Activated CD8-positive, alpha-beta memory T cell treated with anti-CD3 and anti-CD28 coated beads, Interleukin-2, amount 50 U/mL, for 48 hours (primary cell): ENCODE data around the gene PNMA5.
"Not testable (repeated sequence)": the region's sequence is repeated elsewhere in the genome, so short reads cannot be mapped to it uniquely, and the experiment has no call there.

Experiments used
- DNase-seq: peaks from one replicate; pipeline ENCODE4 v3.0.0-alpha.2; 2020

PNMA5 gene

DNA sequence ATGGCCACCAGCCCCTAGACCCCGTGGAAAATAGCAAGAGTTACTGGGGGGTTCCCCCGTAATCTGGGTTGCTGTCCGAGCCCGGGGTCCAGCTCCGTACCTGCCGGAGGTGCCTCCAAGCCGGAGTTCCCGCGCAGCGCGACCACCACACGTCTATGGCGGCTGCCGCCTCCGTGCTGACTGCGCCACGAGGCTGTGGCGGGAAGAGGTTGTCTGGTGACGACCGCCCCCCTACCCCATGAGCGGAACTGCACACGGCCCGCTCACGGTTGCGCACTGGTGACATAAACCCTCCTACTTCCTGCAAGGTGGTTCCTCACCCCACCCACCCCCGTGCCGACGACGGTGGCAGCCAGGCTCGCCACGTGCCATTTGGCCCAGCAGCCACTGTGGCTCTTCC, at the start of gene PNMA5:
PNMA5 (minus strand) TSS at position 184 of the 400 bp plus-strand sequence. CDS start 2,518 bp downstream, outside the sequence.
- no peak for DNase-seq

DNA sequence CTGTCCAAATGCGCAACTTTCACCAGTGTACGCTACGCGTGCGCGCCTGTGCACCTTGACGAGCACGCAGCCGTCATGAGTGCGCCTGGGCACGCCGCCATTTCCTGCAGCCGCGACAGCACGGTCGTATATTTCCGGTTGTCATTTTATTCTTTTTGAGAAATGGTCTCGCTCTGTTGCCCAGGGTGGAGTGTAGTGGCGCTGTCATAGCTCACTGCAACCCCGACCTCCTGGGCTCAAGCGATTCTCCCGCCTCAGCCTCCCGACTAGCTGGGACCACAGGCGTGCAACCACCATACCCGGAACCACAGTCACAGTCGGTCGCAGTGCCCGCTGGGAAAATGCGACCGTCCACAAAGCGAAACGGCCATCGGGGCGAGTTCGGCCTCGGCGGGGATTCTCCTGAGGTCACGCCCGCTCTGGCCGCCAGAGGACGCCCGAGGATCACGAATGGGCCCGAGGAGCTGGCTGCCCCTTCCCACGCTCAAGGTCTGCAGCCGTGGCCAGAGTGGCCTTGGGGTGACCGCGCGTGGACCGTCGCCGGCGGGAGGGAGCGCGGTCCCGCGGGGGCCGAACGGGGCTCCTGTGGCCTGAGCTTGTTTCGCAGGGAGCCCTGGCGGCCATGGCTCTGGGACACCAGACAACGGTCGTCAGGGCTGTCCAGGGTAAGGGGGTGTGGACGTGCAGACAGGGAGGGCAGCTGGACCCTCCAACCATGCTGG, 38.6 kb upstream of the PNMA5 start:
- DNase-seq: peak; percentile 85

DNA sequence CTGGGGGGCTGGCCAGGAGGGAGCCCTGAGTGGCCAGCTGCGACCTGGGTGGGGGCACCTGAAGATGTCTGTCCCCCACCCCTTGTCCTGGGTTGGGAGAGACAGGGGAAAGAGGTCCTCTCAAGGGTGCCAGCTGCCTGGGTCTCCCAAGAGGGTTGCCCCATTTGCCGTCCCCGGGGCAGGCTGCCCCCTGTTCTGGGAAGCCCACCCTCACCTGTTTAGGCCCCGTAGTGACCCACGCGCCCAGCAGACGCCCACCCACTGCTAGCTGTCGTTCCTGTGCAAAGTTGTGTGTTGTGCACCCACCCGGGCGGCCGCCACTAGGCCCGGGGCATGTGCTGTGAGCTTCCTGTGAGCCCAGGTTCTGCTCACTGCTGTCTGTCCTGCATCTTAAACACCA, 36.9 kb upstream of the PNMA5 start:
- DNase-seq: no peak

DNA sequence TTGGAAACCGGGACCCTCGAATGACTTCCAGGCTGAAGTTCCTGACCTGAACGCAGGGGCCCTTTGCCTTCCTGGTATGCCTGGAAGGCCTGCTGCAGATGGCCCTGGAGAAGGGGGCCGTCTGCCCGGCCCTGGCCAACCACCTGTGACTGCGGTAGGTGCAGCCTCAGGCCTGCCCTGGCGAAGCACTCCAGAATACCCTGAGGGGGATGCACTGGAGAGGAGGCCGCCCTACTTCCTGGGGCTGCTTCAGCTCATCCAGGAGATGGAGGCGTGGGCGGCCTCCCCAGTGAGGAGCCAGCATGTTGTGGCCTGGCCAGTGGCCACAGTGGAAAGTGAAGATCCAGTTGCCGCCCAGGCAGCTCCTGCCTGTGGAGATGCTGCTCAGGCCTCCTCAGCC, 36.0 kb upstream of the PNMA5 start:
- no peak for DNase-seq

- no peak for DNase-seq
These were observed 35.2 kb upstream of the PNMA5 start for GRCh38 chrX:153029162-153029561.

GRCh38 chrX:153028487-153028886, 34.6 kb upstream of the PNMA5 start:
- DNase-seq: not testable (repeated sequence)

DNA sequence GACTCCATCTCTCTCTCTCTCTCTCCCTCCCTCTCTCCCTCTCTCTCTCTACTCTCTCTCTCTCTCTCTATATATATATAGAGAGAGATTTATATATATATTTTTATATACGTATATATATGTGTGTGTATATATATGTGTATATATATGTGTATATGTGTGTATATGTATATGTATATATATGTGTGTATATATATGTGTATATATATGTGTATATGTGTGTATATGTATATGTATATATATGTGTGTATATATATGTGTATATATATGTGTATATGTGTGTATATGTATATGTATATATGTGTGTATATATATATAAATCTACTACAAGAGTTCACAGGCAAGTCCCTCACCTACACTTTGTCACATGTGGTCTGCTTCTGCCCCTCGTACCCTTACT, 32.6 kb upstream of the PNMA5 start:
- DNase-seq: not testable (repeated sequence)

GRCh38 chrX:153019166-153019565, 25.2 kb upstream of the PNMA5 start:
- no peak for DNase-seq

- not testable (repeated sequence) for DNase-seq
These were observed 23.3 kb upstream of the PNMA5 start for GRCh38 chrX:153017174-153017573.

DNA sequence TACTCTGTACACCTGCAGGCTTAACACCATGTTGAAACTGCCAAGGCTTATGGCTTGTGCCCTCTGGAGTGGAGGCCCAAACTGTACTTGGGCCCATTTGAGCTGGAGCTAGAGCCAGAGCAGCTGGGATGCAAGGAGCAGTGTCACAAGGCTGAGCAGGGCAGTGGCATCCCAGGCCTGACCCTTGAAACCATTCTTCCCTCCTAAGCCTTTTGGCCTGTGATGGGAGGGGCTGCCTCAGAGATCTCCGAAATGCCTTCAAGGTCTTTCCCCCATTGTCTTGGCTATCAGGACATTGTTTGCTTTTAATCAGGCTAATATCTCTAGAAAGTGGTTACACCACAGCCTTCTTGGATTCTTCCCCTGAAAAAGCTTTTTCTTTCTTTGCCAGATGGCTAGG, 10.9 kb upstream of the PNMA5 start:
- DNase-seq: no peak

GRCh38 chrX:153003981-153004380, 10.1 kb upstream of the PNMA5 start:
- DNase-seq: no peak

DNA sequence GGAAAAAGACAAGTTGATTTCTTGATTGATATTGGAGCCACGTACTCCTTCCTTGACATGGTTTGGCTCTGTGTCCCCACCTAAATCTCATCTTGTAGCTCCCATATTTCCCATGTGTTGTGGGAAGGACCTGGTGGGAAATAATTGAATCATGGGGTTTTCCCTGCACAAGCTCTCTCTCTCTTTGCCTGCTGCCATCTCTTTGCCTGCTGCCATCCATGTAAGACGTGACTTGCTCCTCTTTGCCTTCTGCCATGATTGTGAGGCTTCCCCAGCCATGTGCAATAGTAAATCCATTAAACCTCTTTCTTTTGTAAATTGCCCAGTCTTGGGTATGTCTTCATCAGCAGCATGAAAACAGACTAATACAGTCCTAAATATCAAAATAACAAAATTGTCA, 8.3 kb upstream of the PNMA5 start:
- DNase-seq: not testable (repeated sequence)

- DNase-seq: no peak
These were observed 3.4 kb upstream of the PNMA5 start for GRCh38 chrX:152997337-152997736.

DNA sequence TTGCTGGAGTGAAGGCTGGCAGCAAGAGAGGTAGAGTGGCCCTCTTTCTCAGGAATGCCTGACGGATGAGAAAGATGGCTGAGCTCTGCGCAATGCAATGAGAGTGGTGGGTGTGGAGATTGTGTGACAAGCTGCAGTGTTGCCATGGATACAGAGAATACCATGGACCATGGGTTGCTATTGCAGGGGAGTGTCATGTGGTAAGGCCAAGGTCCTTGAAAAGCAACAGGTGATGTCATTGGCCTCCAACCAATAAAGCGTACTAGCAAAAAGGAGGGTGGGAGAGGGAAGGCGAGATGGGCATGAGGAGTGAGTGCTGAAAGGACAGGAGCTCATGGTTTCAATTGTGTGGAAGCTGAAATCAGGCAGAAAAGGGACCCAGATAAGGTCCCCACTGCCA, 1.8 kb downstream of the PNMA5 start:
- DNase-seq: no peak

DNA sequence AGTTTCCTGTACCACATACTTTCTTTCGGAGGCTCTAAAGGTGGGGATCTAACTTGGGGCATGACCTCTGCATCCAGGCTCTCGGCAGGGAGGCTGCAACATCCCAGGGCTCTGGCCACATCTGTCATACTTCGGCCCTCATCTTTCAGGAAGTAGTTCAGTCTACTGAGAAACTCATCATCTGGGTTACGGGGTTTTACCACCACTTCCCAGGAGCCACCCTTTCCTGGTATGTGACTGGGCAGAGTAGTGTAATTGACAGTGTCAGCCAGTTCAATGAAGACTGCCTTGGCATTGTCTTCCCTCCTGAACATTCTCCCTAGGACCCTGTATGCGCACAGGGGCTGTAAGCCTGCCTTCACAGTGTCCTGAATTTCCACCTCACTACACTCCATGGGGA, 2.8 kb downstream of the PNMA5 start:
- DNase-seq: no peak

DNA sequence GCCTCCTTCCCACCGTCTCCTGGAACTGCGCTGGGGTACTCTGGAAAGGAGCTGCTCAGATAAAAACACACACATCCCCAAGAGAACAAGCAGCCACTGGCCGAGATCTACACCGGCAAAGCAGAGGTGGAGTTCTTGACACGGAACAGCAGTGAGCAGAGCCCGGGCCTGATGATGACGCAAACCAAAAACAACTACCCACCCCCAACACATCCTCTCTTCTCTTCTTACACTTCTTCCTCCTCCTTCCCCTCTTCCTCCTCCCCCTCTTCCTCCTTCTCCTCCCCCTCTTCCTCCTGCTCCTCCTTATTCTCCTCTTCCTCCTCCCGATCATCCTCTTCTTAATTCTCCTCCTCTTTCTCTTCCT, 4.6 kb downstream of the PNMA5 start:
- DNase-seq: no peak

- no peak for DNase-seq
These were observed 5.2 kb downstream of the PNMA5 start for GRCh38 chrX:152988536-152989291.

DNA sequence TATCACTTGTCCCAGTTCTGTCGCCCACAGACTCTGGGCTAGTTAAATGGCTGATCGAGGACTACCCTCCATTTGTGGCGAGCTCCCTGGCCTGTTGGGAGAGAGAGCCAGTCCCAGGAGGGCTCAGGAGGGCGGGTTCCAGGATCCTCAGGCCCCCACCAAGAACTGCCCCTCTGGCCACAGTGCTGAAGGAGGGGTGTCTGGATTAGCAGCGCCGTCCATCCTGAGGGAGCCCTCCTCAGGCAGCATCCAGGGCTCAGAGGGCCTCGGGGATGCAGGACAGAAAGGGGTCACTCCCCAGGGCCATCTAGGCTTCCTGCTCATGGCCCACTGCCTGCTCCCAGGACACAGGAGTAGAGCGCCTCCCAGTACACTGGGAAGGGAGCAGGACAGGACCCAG, 6.1 kb downstream of the PNMA5 start:
- DNase-seq: no peak

GRCh38 chrX:152987156-152987555, 6.8 kb downstream of the PNMA5 start:
- not testable (repeated sequence) for DNase-seq

DNA sequence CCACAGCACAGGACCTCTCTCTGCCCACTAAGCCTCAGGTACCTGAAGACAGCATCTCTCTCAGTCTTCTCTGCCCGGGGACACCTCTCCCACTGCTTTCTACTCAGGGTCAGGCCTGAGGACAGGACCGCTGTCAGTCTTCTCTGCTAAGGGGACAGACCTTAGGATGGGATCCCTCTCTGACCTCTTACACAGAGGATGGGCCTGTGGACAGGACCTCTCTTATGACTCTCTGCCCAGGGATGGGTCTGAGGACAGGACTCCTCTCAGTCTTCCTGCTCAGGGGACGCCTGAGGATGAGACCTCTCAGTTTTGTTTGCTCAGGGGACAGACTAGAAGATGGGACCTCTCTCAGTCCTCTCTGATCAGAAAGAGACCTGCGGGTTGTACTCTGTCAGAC, 8.5 kb downstream of the PNMA5 start:
- not testable (repeated sequence) for DNase-seq

GRCh38 chrX:152968193-152968592, 25.7 kb downstream of the PNMA5 start:
- DNase-seq: no peak

GRCh38 chrX:152960115-152960514, 33.8 kb downstream of the PNMA5 start:
- DNase-seq: no peak

DNA sequence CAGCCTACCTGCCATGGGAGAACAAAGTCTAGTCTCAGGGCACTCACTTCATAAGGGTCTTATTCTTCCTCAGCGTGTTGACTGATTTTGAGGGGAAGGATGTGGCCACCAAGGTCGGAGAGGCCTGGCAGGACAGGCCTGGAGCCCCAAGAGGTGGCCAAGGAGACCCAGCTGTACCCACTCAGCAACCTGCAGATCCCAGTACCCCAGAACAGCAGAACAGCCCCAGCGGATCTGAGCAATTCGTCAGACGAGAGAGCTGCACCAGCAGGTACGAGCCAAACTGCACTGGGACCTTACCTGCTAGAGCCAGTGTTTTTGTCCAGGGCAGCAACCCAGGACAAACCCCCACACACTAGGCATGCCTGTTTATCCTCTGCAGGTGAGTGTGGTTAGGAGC, 34.3 kb downstream of the PNMA5 start:
- DNase-seq: no peak
